COLO668 (cell line): ENCODE measurements around the gene HTT.
"Not testable (repeated sequence)": the region's sequence is repeated elsewhere in the genome, so short reads cannot be mapped to it uniquely, and the experiment has no call there.

Experiments
- DNase-seq: peaks from one replicate; lab custom pipeline; 2025; ENCODE audit not compliant: unreplicated experiment; lab: John Stamatoyannopoulos, UW

Gene HTT

GRCh38 chr4:3044870-3045819, 29.3 kb upstream of the HTT start:
- DNase-seq: no peak

GRCh38 chr4:3046162-3046561, 28.3 kb upstream of the HTT start:
- DNase-seq: no peak

- no peak for DNase-seq
Observed at GRCh38 chr4:3046623-3047022, 27.9 kb upstream of the HTT start.

- DNase-seq: peak; percentile 65
Observed at GRCh38 chr4:3047464-3048286, 26.8 kb upstream of the HTT start.

GRCh38 chr4:3051141-3051897, 23.2 kb upstream of the HTT start:
- not testable (repeated sequence) for DNase-seq

GRCh38 chr4:3054169-3054759, 20.2 kb upstream of the HTT start:
- no peak for DNase-seq

- no peak for DNase-seq
Observed at GRCh38 chr4:3059943-3060342, 14.5 kb upstream of the HTT start.

- DNase-seq: no peak
Observed at GRCh38 chr4:3060946-3061345, 13.5 kb upstream of the HTT start.

- DNase-seq: no peak
Observed at GRCh38 chr4:3062471-3062870, 12.0 kb upstream of the HTT start.

GRCh38 chr4:3065551-3065950, 8.9 kb upstream of the HTT start:
- no peak for DNase-seq

- no peak for DNase-seq
Observed at GRCh38 chr4:3066836-3067400, 7.6 kb upstream of the HTT start.

GRCh38 chr4:3067473-3068001, 6.9 kb upstream of the HTT start:
- DNase-seq: no peak

- DNase-seq: no peak
Observed at GRCh38 chr4:3069661-3070199, 4.8 kb upstream of the HTT start.

- no peak for DNase-seq
Observed at GRCh38 chr4:3070709-3071500, 3.6 kb upstream of the HTT start.

- no peak for DNase-seq
Observed at GRCh38 chr4:3071811-3072210, 2.7 kb upstream of the HTT start.

- no peak for DNase-seq
Observed at GRCh38 chr4:3073158-3074077, 1.1 kb upstream of the HTT start.

- DNase-seq: peak; percentile 45
Observed at GRCh38 chr4:3074846-3075651, 568 bp downstream of the HTT start.
